Activated T-helper 1 cell treated with anti-CD3 and anti-CD28 coated beads, Interleukin-12 subunit alpha, Interleukin-12 subunit beta, Interleukin-2, Interleukin-4 antibody, amounts not matched to agents 30 ng/mL and 10 ng/mL and 1 ng/mL, durations not matched to agents 14 hours and 24 hours and 36 hours (primary cell): ENCODE results near the gene ATP8A1. TPM values are rescaled to one million over a fixed set of nuclear protein-coding genes. Genes with fewer than 3 reads are reported as not detected.
"Not testable (repeated sequence)": the region's sequence is repeated elsewhere in the genome, so short reads cannot be mapped to it uniquely, and the experiment has no call there.

ENCODE experiments used
- DNase-seq: peaks from one replicate; pipeline ENCODE4 v3.0.0; 2021; ENCODE audit warnings: low spot score
- H3K27ac Mint-ChIP-seq: one replicate; pipeline ENCODE4 v1.8.0; 2021; ENCODE audit warnings: mild to moderate bottlenecking, mixed read lengths
- H3K27me3 Mint-ChIP-seq: one replicate; pipeline ENCODE4 v1.8.0; 2022; ENCODE audit warnings: mild to moderate bottlenecking, moderate library complexity, mixed read lengths; ENCODE audit not compliant: insufficient read depth
- H3K36me3 Mint-ChIP-seq: one replicate; pipeline ENCODE4 v1.8.0; 2021; ENCODE audit warnings: low read depth, mixed read lengths
- H3K4me1 Mint-ChIP-seq: one replicate; pipeline ENCODE4 v1.8.0; 2021; ENCODE audit warnings: low read depth, mixed read lengths
- H3K4me3 Mint-ChIP-seq: one replicate; pipeline ENCODE4 v1.8.0; 2021; ENCODE audit warnings: mild to moderate bottlenecking, moderate library complexity, mixed read lengths
- H3K9me3 Mint-ChIP-seq: one replicate; pipeline ENCODE4 v1.8.0; 2021; ENCODE audit warnings: mixed read lengths
- intact Hi-C: fragments of 100-400 bp; cut with micrococcal nuclease; formaldehyde crosslinking; loops from one replicate; pipeline ENCODE4 v1.15.1; 2024
- total RNA-seq: library from RNA; stranded (reverse); gene quantifications from 2 replicates; pipeline ENCODE4 v1.2.3, GENCODE V29; 2022

Gene ATP8A1
- total RNA-seq, 1 donor from 2014 or later = 18.2 TPM

DNA sequence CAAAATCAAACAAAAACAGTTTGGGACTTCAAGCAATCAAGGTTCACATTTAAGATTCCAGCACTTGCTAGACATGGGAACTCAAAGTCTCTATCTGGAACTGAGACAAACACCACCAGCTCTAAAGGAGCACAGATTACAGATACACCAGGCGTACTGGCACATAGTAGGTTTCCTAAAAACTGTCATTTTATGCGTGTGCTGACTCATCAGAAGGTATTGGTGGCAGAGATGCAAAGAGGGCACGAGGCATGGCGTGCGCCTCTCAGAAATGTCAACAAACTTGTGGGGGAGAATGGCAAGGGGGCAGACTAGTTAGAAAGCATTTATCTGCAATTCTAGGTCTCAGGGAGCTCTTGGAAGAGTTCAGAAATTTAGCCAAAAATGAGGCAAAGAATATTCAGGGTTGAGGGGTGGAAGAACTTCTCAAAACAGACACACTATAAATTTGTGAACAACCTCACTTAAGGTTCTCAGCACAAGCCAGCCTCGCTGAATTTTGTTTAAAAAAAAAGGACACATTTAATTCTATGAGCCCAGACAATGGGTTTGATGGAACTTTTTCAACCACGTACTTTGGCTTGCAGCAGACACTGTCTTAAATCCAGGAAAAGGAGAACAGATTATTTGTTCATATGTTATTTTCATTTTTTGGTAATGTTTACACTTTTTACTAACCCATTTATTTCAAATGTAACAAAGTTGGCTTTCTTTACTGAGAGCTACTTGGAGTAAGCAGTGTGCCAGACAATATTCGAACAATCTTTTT, 159.6 kb downstream of the ATP8A1 start:
- H3K36me3 Mint-ChIP-seq = no peaks in the 10 kb centered on the region
- no peaks in the 10 kb centered on the region for H3K4me1 Mint-ChIP-seq
- no peak for DNase-seq
- no peaks in the 10 kb centered on the region for H3K9me3 Mint-ChIP-seq
- no peak overlapping the region for H3K4me3 Mint-ChIP-seq
- intact Hi-C loops = no loop called here
- no peaks in the 10 kb centered on the region for H3K27me3 Mint-ChIP-seq
- H3K27ac Mint-ChIP-seq = no peak overlapping the region

GRCh38 chr4:42492962-42493361, 163.9 kb downstream of the ATP8A1 start:
- Mint-ChIP-seq H3K36me3 (no peaks in the 10 kb centered on the region), H3K4me1 (no peaks in the 10 kb centered on the region), H3K27me3 (no peaks in the 10 kb centered on the region), H3K27ac (no peak overlapping the region), H3K9me3 (no peaks in the 10 kb centered on the region), H3K4me3 (no peak overlapping the region)
- no peak for DNase-seq
- intact Hi-C loops = no loop called here

DNA sequence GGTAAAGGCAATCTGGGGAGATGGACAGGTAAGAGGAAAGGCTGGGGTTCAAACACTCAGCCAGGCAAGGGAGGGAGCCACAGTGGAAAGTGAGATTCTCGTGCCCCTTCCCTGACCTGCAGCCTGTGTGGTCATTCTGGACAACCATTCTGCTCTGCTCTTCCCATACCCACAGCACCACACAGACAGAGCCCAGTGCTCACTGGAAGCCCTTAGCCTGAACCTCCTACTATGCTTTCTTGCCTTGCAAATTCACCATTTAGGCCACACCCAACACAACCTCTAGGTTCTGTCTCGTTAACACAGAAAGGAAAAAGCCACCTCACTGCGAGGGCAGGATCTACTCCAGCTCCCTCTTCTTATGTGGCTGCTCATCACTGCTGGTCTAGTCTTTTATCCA, 166.9 kb downstream of the ATP8A1 start:
- Mint-ChIP-seq H3K27ac (no peak overlapping the region), H3K4me3 (no peak overlapping the region)

DNA sequence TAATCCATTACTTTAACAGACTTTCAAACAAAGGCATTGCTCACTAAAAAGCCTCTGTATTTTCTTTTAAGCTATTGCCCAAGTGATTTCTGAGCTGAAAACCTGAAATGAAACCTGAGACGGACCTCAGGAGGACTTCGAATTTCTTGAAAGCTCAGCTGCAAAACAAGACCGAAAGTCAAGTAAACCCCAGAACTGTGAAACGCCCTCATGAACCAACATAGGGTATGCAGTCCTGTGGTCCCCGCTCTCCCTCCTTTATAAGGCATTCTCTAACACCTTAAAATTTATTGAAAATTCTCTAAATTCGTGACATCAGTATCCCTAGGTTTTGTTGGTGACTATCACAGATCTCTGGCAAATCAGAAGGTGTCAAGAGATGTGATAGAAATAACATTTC, 167.8 kb downstream of the ATP8A1 start:
- DNase-seq = no peak
- H3K4me1 Mint-ChIP-seq = no peaks in the 10 kb centered on the region
- intact Hi-C loops = no loop called here
- no peaks in the 10 kb centered on the region for H3K36me3 Mint-ChIP-seq
- no peaks in the 10 kb centered on the region for H3K27me3 Mint-ChIP-seq
- H3K27ac Mint-ChIP-seq = no peak overlapping the region
- H3K4me3 Mint-ChIP-seq = no peak overlapping the region
- H3K9me3 Mint-ChIP-seq = no peaks in the 10 kb centered on the region

More for the DNA sequence above, 166.9 kb downstream of the ATP8A1 start:
- Mint-ChIP-seq H3K27me3 (no peaks in the 10 kb centered on the region), H3K36me3 (no peaks in the 10 kb centered on the region), H3K4me1 (no peaks in the 10 kb centered on the region), H3K9me3 (no peaks in the 10 kb centered on the region)
- intact Hi-C loops = no loop called here
- DNase-seq = no peak

DNA sequence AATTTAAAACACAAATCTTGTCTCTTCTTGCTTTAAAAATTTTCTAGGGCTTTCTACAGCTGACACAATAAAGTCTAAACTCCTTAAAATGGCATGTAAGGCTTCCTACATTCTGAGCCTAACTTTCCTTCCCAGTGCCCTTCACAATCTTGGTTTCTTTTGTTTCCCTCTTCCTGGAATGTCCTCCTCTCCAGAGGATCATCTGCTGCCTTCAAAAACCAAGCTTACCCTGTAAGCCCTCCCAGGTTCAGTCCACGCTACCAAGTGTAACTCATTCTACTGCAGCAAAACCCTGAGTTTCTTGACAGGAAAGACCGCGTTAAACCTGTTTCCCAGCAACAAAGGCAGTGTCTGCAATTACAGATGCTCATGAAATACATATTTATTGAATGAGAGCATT, 168.4 kb downstream of the ATP8A1 start:
- no peak overlapping the region for H3K27ac Mint-ChIP-seq
- H3K36me3 Mint-ChIP-seq = no peaks in the 10 kb centered on the region
- H3K27me3 Mint-ChIP-seq = no peaks in the 10 kb centered on the region
- H3K4me1 Mint-ChIP-seq = no peaks in the 10 kb centered on the region
- no peak overlapping the region for H3K4me3 Mint-ChIP-seq
- intact Hi-C loops = no loop called here
- no peak for DNase-seq
- no peaks in the 10 kb centered on the region for H3K9me3 Mint-ChIP-seq

GRCh38 chr4:42488114-42488513, 168.8 kb downstream of the ATP8A1 start:
- H3K9me3 Mint-ChIP-seq = no peaks in the 10 kb centered on the region
- no peak overlapping the region for H3K27ac Mint-ChIP-seq
- DNase-seq = no peak
- intact Hi-C loops = no loop called here
- H3K27me3 Mint-ChIP-seq = no peaks in the 10 kb centered on the region
- H3K4me3 Mint-ChIP-seq = no peak overlapping the region
- no peaks in the 10 kb centered on the region for H3K4me1 Mint-ChIP-seq
- no peaks in the 10 kb centered on the region for H3K36me3 Mint-ChIP-seq

- Mint-ChIP-seq H3K4me3 (no peak overlapping the region), H3K36me3 (no peaks in the 10 kb centered on the region), H3K9me3 (no peaks in the 10 kb centered on the region), H3K27ac (no peak overlapping the region), H3K27me3 (no peaks in the 10 kb centered on the region), H3K4me1 (no peaks in the 10 kb centered on the region)
- DNase-seq = no peak
- intact Hi-C loops = no loop called here
Observed at GRCh38 chr4:42487230-42487629, 169.7 kb downstream of the ATP8A1 start.

DNA sequence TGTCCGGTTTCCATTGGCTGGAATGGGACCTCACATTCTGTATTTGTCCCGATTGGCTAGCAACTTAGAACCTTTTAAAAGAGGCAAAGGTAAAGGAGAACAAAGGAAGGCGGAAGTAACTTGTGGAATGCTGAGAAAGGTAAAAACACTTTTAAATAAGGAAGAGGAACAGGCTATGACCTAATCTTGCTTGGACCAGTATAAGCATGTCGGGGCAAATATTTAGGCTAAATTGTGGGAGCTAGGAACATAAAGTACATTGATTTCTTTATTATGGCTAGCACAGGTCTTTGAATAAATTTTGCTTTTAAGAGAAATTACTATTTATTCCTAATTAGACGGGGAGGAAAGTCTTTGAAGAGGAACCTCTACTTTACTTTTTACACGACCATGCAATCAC, 170.7 kb downstream of the ATP8A1 start:
- H3K27ac Mint-ChIP-seq, H3K9me3 Mint-ChIP-seq, intact Hi-C loops, H3K4me1 Mint-ChIP-seq, H3K4me3 Mint-ChIP-seq, H3K36me3 Mint-ChIP-seq, DNase-seq, H3K27me3 Mint-ChIP-seq: not testable (repeated sequence)

- Mint-ChIP-seq H3K4me3 (no peak overlapping the region), H3K4me1 (no peaks in the 10 kb centered on the region), H3K36me3 (no peaks in the 10 kb centered on the region), H3K27me3 (no peaks in the 10 kb centered on the region), H3K27ac (no peak overlapping the region), H3K9me3 (no peaks in the 10 kb centered on the region)
- intact Hi-C loops = no loop called here
- DNase-seq = no peak
Observed at GRCh38 chr4:42484630-42485029, 172.3 kb downstream of the ATP8A1 start.

DNA sequence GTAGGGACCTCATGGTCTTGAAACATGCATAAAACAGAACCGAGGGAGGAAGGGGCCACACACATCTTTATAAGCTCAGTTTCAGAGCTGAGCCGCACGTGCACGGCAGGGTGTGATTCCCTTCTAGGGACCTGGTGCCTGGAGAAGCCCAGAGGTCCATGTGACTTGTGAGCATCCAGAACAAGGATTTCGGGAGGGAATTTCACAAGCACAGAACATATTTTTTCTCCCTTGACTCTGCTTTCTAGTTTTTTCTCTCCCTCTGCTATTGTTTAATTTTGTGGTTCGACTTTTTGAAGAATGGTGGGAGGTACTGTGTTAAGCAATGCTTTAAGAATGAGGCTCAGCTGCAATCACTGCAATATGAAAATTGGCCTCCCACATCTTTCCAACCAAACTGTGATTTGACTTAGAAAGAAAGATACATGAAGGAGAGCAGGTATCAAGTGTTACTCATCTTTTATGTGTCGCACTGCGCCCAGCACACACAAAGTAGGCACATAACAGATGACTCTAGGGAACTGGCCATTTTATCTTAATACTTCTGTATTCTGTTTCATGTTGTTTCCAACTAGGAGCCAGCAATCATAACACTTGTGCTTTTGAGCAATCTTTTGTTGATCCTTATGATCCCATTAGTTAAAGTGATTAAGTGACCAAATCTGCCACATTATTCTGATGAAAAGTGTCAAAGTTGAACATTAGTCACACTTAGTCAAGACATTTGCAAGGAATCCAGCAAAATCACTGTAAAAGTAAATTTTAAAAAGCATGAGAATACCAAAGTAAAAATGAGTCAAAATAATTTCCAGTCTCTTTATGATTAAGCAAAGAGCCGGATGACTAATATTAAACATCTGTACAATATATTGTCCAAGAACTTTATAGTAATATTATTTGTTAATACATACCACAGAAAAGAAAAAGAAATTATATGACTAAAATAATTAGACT, 173.2 kb downstream of the ATP8A1 start:
- H3K36me3 Mint-ChIP-seq = no peaks in the 10 kb centered on the region
- no peaks in the 10 kb centered on the region for H3K27me3 Mint-ChIP-seq
- no peak overlapping the region for H3K4me3 Mint-ChIP-seq
- intact Hi-C loops = no loop called here
- no peak overlapping the region for H3K27ac Mint-ChIP-seq
- no peaks in the 10 kb centered on the region for H3K9me3 Mint-ChIP-seq
- DNase-seq = no peak
- H3K4me1 Mint-ChIP-seq = no peaks in the 10 kb centered on the region

DNA sequence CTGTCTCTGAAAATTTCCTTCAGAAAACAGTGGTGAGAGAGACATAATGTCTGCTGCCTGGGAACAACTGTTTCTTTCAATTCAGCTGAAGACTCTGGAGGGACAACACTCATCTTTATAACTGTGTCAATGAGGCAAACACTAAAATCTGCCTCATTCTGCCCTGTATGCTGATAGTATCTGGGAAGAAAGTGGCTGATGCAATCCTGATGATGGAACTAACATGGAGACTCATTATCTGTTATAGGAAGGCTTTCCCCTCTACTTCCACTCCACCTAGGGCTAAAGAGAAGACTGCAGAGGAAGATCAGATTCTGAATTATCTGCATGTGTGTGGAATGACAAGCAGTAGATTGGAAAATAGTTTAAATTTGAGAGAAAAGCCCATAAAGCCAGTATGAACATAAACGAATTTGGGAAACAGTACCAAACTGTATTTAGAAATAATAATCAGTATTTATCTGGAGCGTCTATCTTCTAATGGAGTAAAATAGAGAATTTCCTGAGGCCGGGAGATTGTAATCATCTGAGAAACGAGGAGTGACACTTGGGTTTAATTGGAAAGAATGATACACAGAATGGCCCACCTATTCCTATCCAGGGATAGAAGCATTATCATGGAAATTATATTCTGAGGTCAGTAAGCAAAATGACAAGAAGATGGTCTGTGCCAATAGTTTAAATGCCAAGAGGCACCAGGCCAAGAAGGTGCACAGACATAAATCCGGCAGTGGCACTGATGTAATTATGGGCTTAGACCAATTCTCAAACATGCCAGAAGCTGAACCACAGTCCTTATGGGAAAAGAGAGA, 174.2 kb downstream of the ATP8A1 start:
- Mint-ChIP-seq H3K9me3 (no peaks in the 10 kb centered on the region), H3K27ac (no peak overlapping the region), H3K36me3 (no peaks in the 10 kb centered on the region), H3K4me1 (no peaks in the 10 kb centered on the region), H3K4me3 (no peak overlapping the region), H3K27me3 (no peaks in the 10 kb centered on the region)
- DNase-seq = no peak
- intact Hi-C loops = no loop called here

DNA sequence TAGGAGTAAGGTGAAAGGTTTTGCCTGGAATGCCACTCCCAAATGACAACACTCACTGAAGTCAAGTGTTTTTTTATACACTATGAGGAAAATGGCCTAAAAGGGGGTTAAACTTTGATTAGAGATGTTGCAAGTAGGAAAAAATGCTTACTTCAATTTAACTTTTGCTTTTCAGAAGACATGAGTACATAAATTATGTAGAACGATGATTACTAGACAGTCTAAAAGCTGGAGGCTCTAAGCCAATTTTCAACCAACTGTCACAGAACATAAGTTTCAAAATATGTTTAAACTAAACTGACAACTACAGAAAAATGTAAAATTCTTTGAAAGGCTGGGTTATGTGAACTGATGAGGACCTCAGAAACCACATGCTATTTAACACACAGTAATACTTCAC, 176.2 kb downstream of the ATP8A1 start:
- H3K4me1 Mint-ChIP-seq = no peaks in the 10 kb centered on the region
- H3K4me3 Mint-ChIP-seq = no peak overlapping the region
- H3K36me3 Mint-ChIP-seq = no peaks in the 10 kb centered on the region
- H3K27ac Mint-ChIP-seq = no peak overlapping the region
- no peaks in the 10 kb centered on the region for H3K9me3 Mint-ChIP-seq
- DNase-seq = no peak
- H3K27me3 Mint-ChIP-seq = no peaks in the 10 kb centered on the region
- intact Hi-C loops = no loop called here

GRCh38 chr4:42480281-42480680, 176.6 kb downstream of the ATP8A1 start:
- H3K27me3 Mint-ChIP-seq = no peaks in the 10 kb centered on the region
- H3K27ac Mint-ChIP-seq = no peak overlapping the region
- DNase-seq = no peak
- intact Hi-C loops = no loop called here
- no peaks in the 10 kb centered on the region for H3K4me1 Mint-ChIP-seq
- no peaks in the 10 kb centered on the region for H3K9me3 Mint-ChIP-seq
- H3K36me3 Mint-ChIP-seq = no peaks in the 10 kb centered on the region
- H3K4me3 Mint-ChIP-seq = no peak overlapping the region
